Right lobe of liver (tissue), 6 donors: Measurements from ENCODE around the gene MVB12A. TPM values are rescaled to one million over a fixed set of nuclear protein-coding genes. Genes with fewer than 3 reads are reported as not detected.
A peak's percentile ranks its signal among the peaks of the same experiment; 100 is the strongest.

Source experiments
- ATAC-seq, 4 donors: fragments of 200-7000 bp; cut with Tn5 transposase; one replicate each; pipeline ENCODE4 v1.9.1; 2020; ENCODE audit warnings: mild to moderate bottlenecking in 4 of 4, moderate library complexity in 4 of 4
- DNase-seq, 3 donors: peaks; one replicate each; pipeline ENCODE4 v3.0.0-alpha.2; 2020
- H3K27ac ChIP-seq, 3 donors: fragments of 200-600 bp; one replicate each; pipeline ENCODE4 v1.8.0; 2022
- H3K27me3 ChIP-seq, 2 donors: fragments of 200-600 bp; one replicate each; pipeline ENCODE4 v1.8.0; 2022
- H3K36me3 ChIP-seq, 4 donors: fragments of 200-600 bp; sonication (generic) in 1 of 4; one replicate each; pipeline versions ENCODE4 v1.5.1 to v1.8.0; 2017 to 2022; ENCODE audit warnings: control low read depth in 1 of 4
- H3K4me1 ChIP-seq, 4 donors: fragments of 200-600 bp; sonication (generic) in 1 of 4; one replicate each; pipeline versions ENCODE4 v1.5.1 to v1.8.0; 2017 to 2022; ENCODE audit warnings: control low read depth in 1 of 4
- H3K4me3 ChIP-seq, 3 donors: fragments of 200-600 bp; one replicate each; pipeline ENCODE4 v1.8.0; 2022
- H3K9me3 ChIP-seq, 4 donors: fragments of 200-600 bp; sonication (generic) in 1 of 4; one replicate each; pipeline versions ENCODE4 v1.5.1 to v1.8.0; 2017 to 2022; ENCODE audit warnings: control low read depth in 1 of 4
- CTCF ChIP-seq, 4 donors: fragments of 200-600 bp in 3 of 4; fragments of 450-650 bp in 1 of 4; IDR thresholded peaks; one replicate each; pipeline versions ENCODE4 v1.5.1 to v1.8.0; 2016 to 2022; ENCODE audit warnings: antibody characterized with exemption in 4 of 4, mild to moderate bottlenecking in 2 of 4
- POLR2A ChIP-seq: fragments of 450-650 bp; IDR thresholded peaks from one replicate; pipeline ENCODE4 v1.6.1; 2017; ENCODE audit warnings: antibody characterized with exemption, mild to moderate bottlenecking
- WGBS: methylation state at CpG from one replicate; pipeline ENCODE4 v1.1.6; 2018; ENCODE audit warnings: low coverage, low lambda C conversion rate; ENCODE audit not compliant: insufficient coverage; ENCODE audit errors: missing lambda C conversion rate; 5-methylcytosine and 5-hydroxymethylcytosine counted together
- intact Hi-C, 2 donors: fragments of 100-400 bp; cut with DNase I; formaldehyde crosslinking; loops; one replicate each; pipeline versions ENCODE4 v1.11.2 to v1.14.1; 2022
- total RNA-seq, 6 experiments: library from RNA; depleted of rRNA in 2 of 6; stranded (reverse); fragments of >200 nt in 2 of 6; fragmentation: NEBNext Ultra II Directional in 3 of 6; extraction: Animal tissue kit (Norgen Biotek cat#: 25700) in 3 of 6; gene quantifications; one replicate each; pipeline versions ENCODE4 v1.1.0 to v1.2.4, GENCODE V29; 2016 to 2023
- donor health status: DM: no; HTN: yes; CAD: no.
- donor health status: DM: no; HTN: no; CAD: no.
- donor health status: DM: no; HTN: no; CAD: no.
- donor health status: DM: no; HTN: yes; CAD: no.
- donor health status: DM: no; HTN: yes; CAD: no.

The MVB12A gene
- total RNA-seq, 6 experiments from 2014 or later = 13.5 to 38.0 (median 15.8) TPM

DNA sequence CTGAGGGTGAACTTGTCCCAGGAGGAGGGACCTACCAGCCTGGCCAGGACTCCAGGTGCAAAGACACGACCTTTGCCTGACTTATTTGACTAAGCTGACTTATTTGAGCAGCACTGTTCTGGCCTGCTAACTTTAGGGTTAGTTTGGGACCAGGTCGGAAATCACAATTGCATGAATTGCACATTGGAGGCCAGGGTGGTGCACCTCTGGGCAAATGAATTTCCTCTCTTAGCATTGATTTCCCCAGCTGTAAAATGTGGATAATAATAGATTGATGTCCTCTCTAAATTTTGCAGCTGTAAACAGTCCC is 13.0 kb upstream of the MVB12A start:
- H3K27me3 ChIP-seq = no peaks in the 10 kb centered on the region
- H3K27ac ChIP-seq = peak overlapping the region; percentile 71 to 95 (median 92)
- peak overlapping the region; percentile 4 to 62 (median 51) for H3K4me3 ChIP-seq
- peak; percentile 18 to 61 (median 48) for ATAC-seq
- H3K9me3 ChIP-seq = no peaks in the 10 kb centered on the region
- 0% methylated on average over 2 of the region's 2 CpGs for WGBS
- no peak for TF ChIP-seq POLR2A
- TF ChIP-seq CTCF (IDR thresholded peaks at IDR 0.05) = no peak
- peaks cover 0 to 2% (median 0%) of the 10 kb centered on the region in 4 donors for H3K36me3 ChIP-seq
- intact Hi-C loops = no loop called here
- H3K4me1 ChIP-seq = peaks cover 0 to 9% (median 0%) of the 10 kb centered on the region in 4 donors
- peak in 1 of 3 donors; percentile 62 for DNase-seq

DNA sequence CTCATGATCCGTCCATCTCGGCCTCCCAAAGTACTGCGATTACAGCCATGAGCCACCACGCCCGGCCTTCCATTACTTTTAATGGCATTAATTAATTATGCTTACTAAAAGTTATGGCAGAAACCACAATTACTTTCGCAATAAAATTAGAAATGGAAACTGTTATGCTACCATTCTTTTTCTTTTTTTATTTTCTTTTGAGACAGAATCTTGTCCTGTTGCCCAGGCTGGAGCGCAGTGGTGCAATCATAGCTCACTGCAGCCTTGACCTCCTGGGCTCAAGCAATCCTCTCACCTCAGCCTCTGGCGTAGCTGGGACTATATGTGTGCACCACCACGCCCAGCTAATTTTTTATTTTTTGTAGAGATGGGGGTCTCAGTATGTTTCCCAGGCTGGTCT is 9.9 kb upstream of the MVB12A start:
- ATAC-seq (no peak), DNase-seq (no peak)
- Histone ChIP-seq H3K4me3 (no peak overlapping the region), H3K27me3 (no peaks in the 10 kb centered on the region), H3K4me1 (peaks cover 0 to 9% (median 0%) of the 10 kb centered on the region in 4 donors), H3K9me3 (no peaks in the 10 kb centered on the region), H3K36me3 (peaks cover 0 to 4% (median 0%) of the 10 kb centered on the region in 4 donors), H3K27ac (no peak overlapping the region)
- TF ChIP-seq POLR2A = no peak
- no peak for TF ChIP-seq CTCF (IDR thresholded peaks at IDR 0.05)
- WGBS = 66% methylated on average over 9 of the region's 9 CpGs
- intact Hi-C loops = no loop called here

- DNase-seq (no peak), ATAC-seq (no peak)
- Histone ChIP-seq H3K4me1 (peaks cover 0 to 5% (median 0%) of the 10 kb centered on the region in 4 donors), H3K4me3 (no peak overlapping the region), H3K27me3 (no peaks in the 10 kb centered on the region), H3K36me3 (peaks cover 0 to 4% (median 0%) of the 10 kb centered on the region in 4 donors), H3K9me3 (no peaks in the 10 kb centered on the region), H3K27ac (peak overlapping the region in 1 of 3 donors; percentile 24)
- intact Hi-C loops = no loop called here
- TF ChIP-seq CTCF (IDR thresholded peaks at IDR 0.05) (no peak), POLR2A (no peak)
- 78% methylated on average over 8 of the region's 11 CpGs for WGBS
Measured at GRCh38 chr19:17411801-17412200, 8.0 kb upstream of the MVB12A start.

DNA sequence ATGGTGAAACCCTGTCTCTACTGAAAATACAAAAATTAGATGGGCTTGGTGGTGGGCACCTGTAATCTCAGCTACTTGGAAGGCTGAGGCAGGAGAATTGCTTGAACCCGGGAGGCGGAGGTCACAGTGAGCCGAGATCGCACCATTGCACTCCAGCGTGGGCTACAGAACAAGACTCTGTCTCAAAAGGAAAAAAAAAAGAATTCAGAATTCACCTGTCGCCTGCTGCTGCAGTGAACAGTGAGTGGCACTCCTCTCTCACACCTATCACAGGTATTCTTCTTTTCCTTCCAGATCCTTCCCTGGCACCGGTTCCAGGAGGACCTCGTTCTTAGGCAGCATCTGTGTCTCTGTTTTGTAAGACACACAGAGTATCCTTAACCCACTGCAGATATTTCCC is 5.8 kb upstream of the MVB12A start:
- DNase-seq (no peak), ATAC-seq (no peak)
- 96% methylated on average over 3 of the region's 8 CpGs for WGBS
- Histone ChIP-seq H3K27ac (peak overlapping the region in 1 of 3 donors; percentile 38), H3K9me3 (no peaks in the 10 kb centered on the region), H3K4me1 (peaks cover 0 to 3% (median 0%) of the 10 kb centered on the region in 4 donors), H3K27me3 (no peaks in the 10 kb centered on the region), H3K36me3 (peaks cover 0 to 4% (median 0%) of the 10 kb centered on the region in 4 donors), H3K4me3 (no peak overlapping the region)
- TF ChIP-seq CTCF (IDR thresholded peaks at IDR 0.05) = no peak
- TF ChIP-seq POLR2A = no peak
- intact Hi-C loops = no loop called here

DNA sequence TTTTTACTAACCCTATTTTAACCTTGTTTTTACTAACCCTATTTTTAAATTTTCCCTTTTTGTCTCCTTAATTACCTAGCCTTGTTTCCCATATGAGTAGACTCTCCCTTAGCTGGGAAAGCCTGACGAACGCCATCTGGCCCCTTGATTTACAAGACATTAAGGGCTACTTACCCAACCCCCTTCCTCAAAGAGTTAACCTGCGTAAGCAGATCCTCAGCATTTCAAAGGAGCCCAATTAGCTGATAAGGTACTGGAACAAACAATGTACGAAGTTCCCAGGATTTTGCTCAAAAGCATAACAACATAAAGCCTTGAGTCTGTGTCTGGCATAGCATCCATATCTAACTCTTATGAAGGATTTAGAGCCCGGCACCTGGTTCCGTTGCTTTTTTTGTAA is 4.7 kb upstream of the MVB12A start:
- WGBS = 59% methylated on average over 6 of the region's 6 CpGs
- no peak overlapping the region for H3K4me3 ChIP-seq
- ATAC-seq (no peak), DNase-seq (no peak)
- TF ChIP-seq POLR2A = no peak
- no peak for TF ChIP-seq CTCF (IDR thresholded peaks at IDR 0.05)
- peaks cover 0 to 4% (median 0%) of the 10 kb centered on the region in 4 donors for H3K36me3 ChIP-seq
- peak overlapping the region in 1 of 3 donors; percentile 16 for H3K27ac ChIP-seq
- peaks cover 0 to 6% (median 0%) of the 10 kb centered on the region in 4 donors for H3K4me1 ChIP-seq
- intact Hi-C loops = no loop called here
- no peaks in the 10 kb centered on the region for H3K27me3 ChIP-seq
- no peaks in the 10 kb centered on the region for H3K9me3 ChIP-seq
